Activated CD4-positive, alpha-beta memory T cell treated with anti-CD3 and anti-CD28 coated beads for 36 hours (primary cell): ENCODE data around the gene POLR1A. TPM values are rescaled to one million over a fixed set of nuclear protein-coding genes. Genes with fewer than 3 reads are reported as not detected.

Experiments
- CTCF ChIA-PET: fragments of 350-600 bp; sonication (Branson Sonifier 250); formaldehyde crosslinking; loops from one replicate; lab custom pipeline; 2021; ENCODE audit warnings: antibody characterized with exemption, inconsistent platforms; lab: Charles Lee
- POLR2A ChIA-PET: fragments of 350-600 bp; sonication (Branson Sonifier 250); formaldehyde crosslinking; loops from one replicate; lab custom pipeline; 2021; ENCODE audit warnings: antibody characterized with exemption; lab: Charles Lee
- DNase-seq: peaks from one replicate; pipeline ENCODE4 v3.0.0-alpha.2; 2020
- H3K27ac Mint-ChIP-seq: one replicate; pipeline ENCODE4 v1.8.0; 2021; ENCODE audit warnings: mixed read lengths
- H3K27me3 Mint-ChIP-seq: one replicate; pipeline ENCODE4 v1.8.0; 2021; ENCODE audit warnings: mixed read lengths
- H3K36me3 Mint-ChIP-seq: one replicate; pipeline ENCODE4 v1.8.0; 2021; ENCODE audit warnings: mixed read lengths
- H3K4me1 Mint-ChIP-seq: one replicate; pipeline ENCODE4 v1.8.0; 2021; ENCODE audit warnings: low read depth, mixed read lengths
- H3K4me3 Mint-ChIP-seq: one replicate; pipeline ENCODE4 v1.8.0; 2021; ENCODE audit warnings: mild to moderate bottlenecking, mixed read lengths
- H3K9me3 Mint-ChIP-seq: one replicate; pipeline ENCODE4 v1.8.0; 2021; ENCODE audit warnings: mixed read lengths
- intact Hi-C: fragments of 100-400 bp; cut with micrococcal nuclease; formaldehyde crosslinking; loops from one replicate; pipeline ENCODE4 v1.15.1; 2023
- total RNA-seq, 2 experiments: library from RNA; stranded (reverse); gene quantifications; one replicate each; pipeline ENCODE4 v1.2.3, GENCODE V29; 2021

Gene POLR1A
- total RNA-seq, 2 experiments from 2014 or later: 27.2 to 33.8 TPM

DNA sequence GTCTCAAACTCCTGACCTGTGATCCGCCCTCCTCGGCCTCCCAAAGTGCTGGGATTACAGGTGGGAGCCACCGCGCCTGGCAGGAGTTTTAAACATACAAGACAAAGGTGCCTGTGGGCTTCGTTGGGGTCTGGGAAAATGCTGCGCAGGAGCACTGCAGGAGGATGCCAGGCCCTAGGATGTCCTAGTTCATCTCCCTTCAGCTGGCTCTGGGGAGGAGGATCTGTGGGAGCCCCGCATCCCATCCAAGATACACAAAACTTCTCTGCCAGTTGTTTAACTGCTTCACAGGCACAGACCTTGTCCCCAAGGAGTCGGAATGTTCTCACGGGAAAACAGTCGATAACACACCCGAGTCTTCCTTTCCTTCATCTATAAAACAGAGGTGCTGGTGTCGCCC lies 89.1 kb downstream of the POLR1A start:
- CTCF ChIA-PET: interaction anchor here (1.3 kb wide), 1 partner anchor 19 kb away, joined by 3 read pairs; no protein-coding TSS in a partner anchor
- no peaks in the 10 kb centered on the region for H3K27me3 Mint-ChIP-seq
- H3K4me3 Mint-ChIP-seq: no peak overlapping the region
- peaks cover 14% of the 10 kb centered on the region for H3K9me3 Mint-ChIP-seq
- peak overlapping the region; percentile 46 for H3K27ac Mint-ChIP-seq
- intact Hi-C loops: no loop called here
- peaks cover 3% of the 10 kb centered on the region for H3K36me3 Mint-ChIP-seq
- H3K4me1 Mint-ChIP-seq: peaks cover 9% of the 10 kb centered on the region
- no peak for DNase-seq
- POLR2A ChIA-PET: no interaction called here

DNA sequence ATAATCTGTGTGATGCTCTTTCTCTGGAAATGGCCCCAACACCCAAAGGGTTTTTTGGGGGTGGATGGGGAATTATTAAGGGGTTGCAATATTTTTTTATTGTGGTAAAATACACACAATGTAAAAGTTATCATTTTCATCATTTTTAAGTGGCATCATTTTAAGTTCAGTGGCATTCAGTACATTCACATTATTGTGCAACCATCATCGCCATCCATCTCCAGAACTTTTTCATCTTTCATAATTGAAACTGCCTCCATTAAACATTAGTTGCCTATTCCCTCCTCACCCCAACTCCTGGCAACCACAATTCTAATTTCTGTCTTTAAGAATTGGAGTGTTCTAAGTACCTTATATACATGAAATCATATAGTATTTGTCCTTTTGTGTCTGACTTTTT lies 90.0 kb downstream of the POLR1A start:
- Mint-ChIP-seq H3K27me3 (no peaks in the 10 kb centered on the region), H3K4me3 (no peak overlapping the region), H3K36me3 (peaks cover 3% of the 10 kb centered on the region), H3K4me1 (peaks cover 9% of the 10 kb centered on the region), H3K27ac (no peak overlapping the region), H3K9me3 (peaks cover 14% of the 10 kb centered on the region)
- POLR2A ChIA-PET: no interaction called here
- intact Hi-C loops: no loop called here
- DNase-seq: no peak
- CTCF ChIA-PET: interaction anchor here (0.8 to 1.9 kb wide), 2 partner anchors 21 to 188 kb away, joined by 3 to 8 read pairs; no protein-coding TSS in a partner anchor

DNA sequence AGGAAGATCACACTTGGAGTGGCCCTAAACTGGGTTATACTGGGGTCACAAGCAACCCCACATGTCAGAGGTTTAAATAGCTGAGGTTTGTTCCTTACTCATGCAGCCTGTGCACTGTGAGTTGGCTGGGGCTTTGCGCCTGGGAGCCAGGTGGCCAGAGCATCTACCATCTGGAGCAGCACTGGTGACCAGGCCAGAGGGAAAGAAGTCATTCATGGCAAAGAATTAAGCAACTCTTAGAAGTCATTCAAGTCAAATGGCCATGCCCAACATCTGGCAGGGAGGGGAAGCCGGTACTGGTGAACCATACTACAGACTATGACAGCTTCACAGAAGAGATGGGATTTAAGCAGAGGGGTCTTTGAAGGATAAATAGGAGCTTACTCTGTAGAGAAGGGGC lies 90.7 kb downstream of the POLR1A start:
- no peak for DNase-seq
- peaks cover 14% of the 10 kb centered on the region for H3K9me3 Mint-ChIP-seq
- H3K4me1 Mint-ChIP-seq: peaks cover 9% of the 10 kb centered on the region
- CTCF ChIA-PET: interaction anchor here (0.6 to 1.9 kb wide), 5 partner anchors 21 to 286 kb away, joined by 3 to 8 read pairs (median 3); no protein-coding TSS in a partner anchor
- no peak overlapping the region for H3K27ac Mint-ChIP-seq
- H3K4me3 Mint-ChIP-seq: no peak overlapping the region
- H3K27me3 Mint-ChIP-seq: no peaks in the 10 kb centered on the region
- POLR2A ChIA-PET: no interaction called here
- intact Hi-C loops: no loop called here
- H3K36me3 Mint-ChIP-seq: peaks cover 3% of the 10 kb centered on the region

DNA sequence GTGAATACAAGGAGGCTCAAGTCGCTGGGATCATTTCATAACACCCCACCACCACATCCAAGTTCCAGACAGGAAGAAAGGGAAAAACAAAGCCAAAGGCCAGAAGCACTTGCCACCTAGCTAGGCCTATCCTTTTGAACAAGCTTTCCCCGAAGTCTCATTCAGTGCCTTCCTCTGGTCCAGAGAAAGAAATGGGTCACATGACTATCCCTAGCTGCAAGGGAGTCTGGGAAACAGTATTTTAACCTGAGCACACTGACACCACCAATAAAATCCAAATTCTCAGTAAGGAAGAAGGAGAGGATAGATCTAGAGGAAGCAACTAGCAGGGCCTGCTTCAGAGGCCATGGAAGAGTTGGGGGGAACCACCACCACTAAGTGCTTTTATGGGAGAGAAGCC lies 91.2 kb downstream of the POLR1A start:
- POLR2A ChIA-PET: no interaction called here
- Mint-ChIP-seq H3K4me1 (peaks cover 9% of the 10 kb centered on the region), H3K27me3 (no peaks in the 10 kb centered on the region)

DNA sequence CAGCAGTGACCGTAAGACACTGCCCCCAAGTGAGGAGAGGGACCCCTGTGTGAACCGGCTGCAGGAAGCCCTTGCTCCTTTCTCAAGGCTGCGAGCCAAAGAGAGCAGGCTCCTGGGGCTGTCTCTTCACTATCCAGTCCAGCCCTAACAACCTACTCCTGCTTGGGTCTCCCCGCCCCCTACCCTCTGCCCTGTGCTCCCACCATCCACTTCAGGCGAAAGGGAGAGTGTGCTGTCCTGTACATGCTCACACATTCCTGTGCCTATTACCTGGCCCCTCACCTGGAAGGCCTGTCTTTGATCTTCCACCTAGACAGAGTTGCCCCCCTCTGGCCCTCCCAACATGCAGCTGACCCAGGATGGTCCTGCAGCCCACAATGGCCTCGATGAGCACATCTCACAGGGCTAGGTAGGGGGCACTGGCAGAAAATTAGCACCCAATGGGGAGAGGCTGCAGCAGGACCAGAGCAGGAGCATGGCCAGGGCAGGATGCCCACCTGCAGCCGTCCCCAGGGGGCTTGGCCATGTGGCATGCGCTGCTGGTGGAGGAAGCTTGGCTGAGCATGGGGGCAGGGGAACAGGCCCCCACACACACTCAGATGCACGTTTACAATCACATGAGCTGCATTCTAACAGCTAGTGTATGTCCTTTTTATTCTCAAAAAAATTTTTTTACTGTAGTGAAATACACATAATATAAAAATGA lies 93.5 kb downstream of the POLR1A start:
- CTCF ChIA-PET: interaction anchor here (1.4 to 1.6 kb wide), 2 partner anchors 184 to 198 kb away, joined by 3 to 4 read pairs; no protein-coding TSS in a partner anchor
- no peak for DNase-seq
- H3K36me3 Mint-ChIP-seq: peaks cover 3% of the 10 kb centered on the region
- POLR2A ChIA-PET: no interaction called here
- H3K27me3 Mint-ChIP-seq: no peaks in the 10 kb centered on the region
- peaks cover 14% of the 10 kb centered on the region for H3K9me3 Mint-ChIP-seq
- intact Hi-C loops: no loop called here
- no peak overlapping the region for H3K27ac Mint-ChIP-seq
- no peak overlapping the region for H3K4me3 Mint-ChIP-seq
- H3K4me1 Mint-ChIP-seq: peaks cover 7% of the 10 kb centered on the region

More for the DNA sequence above, 91.2 kb downstream of the POLR1A start:
- CTCF ChIA-PET: interaction anchor here (0.6 to 1.9 kb wide), 5 partner anchors 21 to 286 kb away, joined by 3 to 8 read pairs (median 3); partner anchors contain the start of gene ST3GAL5
- Mint-ChIP-seq H3K4me3 (no peak overlapping the region), H3K27ac (no peak overlapping the region), H3K36me3 (peaks cover 3% of the 10 kb centered on the region), H3K9me3 (peaks cover 14% of the 10 kb centered on the region)
- no peak for DNase-seq
- intact Hi-C loops: no loop called here

DNA sequence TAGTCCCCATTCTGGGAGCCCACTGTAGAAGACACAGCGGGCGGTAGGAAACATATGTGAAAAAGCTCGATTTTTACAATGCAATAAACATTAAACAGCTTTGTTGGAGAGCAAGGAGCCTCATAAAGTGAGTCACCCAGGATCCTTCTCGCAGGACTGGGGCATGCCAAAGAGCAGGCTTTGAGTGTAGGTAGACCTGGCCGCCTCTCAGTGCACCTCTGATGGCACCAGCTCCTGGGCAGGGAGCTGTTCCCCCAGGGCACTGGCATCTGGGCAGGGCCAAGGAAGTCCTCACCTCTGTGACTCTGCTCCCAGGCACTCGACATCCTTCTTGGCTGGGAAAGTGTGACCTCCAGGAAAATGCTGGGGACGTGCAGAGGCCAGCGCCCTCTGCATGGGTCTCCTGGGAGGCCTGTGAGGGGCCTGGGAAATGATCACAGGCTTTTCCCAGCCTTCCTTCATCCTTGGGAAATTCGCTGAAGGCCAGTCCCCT lies 94.2 kb downstream of the POLR1A start:
- no peak for DNase-seq
- peaks cover 18% of the 10 kb centered on the region for H3K9me3 Mint-ChIP-seq
- POLR2A ChIA-PET: no interaction called here
- no peak overlapping the region for H3K4me3 Mint-ChIP-seq
- peaks cover 3% of the 10 kb centered on the region for H3K36me3 Mint-ChIP-seq
- no peak overlapping the region for H3K27ac Mint-ChIP-seq
- H3K4me1 Mint-ChIP-seq: peaks cover under 1% of the 10 kb centered on the region
- CTCF ChIA-PET: interaction anchor here (1.4 to 1.6 kb wide), 2 partner anchors 183 to 198 kb away, joined by 3 to 4 read pairs; no protein-coding TSS in a partner anchor
- intact Hi-C loops: no loop called here
- no peaks in the 10 kb centered on the region for H3K27me3 Mint-ChIP-seq

DNA sequence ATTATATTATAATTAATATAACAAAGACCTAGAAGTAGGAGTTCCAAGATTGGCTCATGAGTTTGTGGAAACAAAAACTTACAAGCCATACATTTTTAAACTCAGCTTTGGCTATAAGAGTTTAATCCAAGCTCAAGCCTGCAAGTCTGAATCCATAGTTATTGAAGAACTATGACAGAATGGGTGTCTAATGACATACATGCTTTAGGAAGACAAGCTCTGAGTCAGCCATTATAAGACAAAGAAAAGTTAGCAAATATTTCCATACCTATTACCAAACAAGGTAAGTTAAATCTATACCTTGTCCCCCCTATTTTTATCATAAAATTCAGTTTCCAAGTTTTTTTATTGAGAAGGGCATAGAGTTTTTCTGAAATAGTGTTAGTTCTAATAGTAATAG lies 95.6 kb downstream of the POLR1A start:
- Mint-ChIP-seq H3K36me3 (peaks cover 11% of the 10 kb centered on the region), H3K4me3 (no peak overlapping the region), H3K4me1 (no peaks in the 10 kb centered on the region), H3K27me3 (no peaks in the 10 kb centered on the region), H3K9me3 (peaks cover 24% of the 10 kb centered on the region), H3K27ac (no peak overlapping the region)
- no peak for DNase-seq
- intact Hi-C loops: no loop called here
- ChIA-PET CTCF (interaction anchor here (0.7 to 1.4 kb wide), 2 partner anchors 167 to 183 kb away, joined by 3 read pairs; no protein-coding TSS in a partner anchor), POLR2A (no interaction called here)

DNA sequence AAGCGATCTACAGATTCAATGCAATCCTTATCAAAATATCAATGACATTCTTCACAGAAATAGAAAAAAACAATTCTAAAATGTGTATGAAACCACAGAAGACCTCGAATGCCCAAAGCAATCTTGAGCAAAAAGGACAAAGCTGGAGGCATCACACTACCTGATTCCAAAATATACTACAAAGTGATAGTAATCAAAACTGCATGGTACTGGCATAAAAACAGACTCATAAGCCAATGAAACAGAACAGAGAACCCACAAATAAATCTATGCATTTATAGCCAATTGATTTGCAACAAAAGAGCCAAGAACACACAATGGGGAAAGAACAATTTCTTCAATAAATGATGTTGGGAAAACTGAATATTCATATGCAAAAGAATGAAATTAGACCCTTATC lies 99.2 kb downstream of the POLR1A start:
- intact Hi-C loops: no loop called here
- peaks cover 10% of the 10 kb centered on the region for H3K9me3 Mint-ChIP-seq
- no peak overlapping the region for H3K27ac Mint-ChIP-seq
- H3K36me3 Mint-ChIP-seq: peaks cover 8% of the 10 kb centered on the region
- DNase-seq: no peak
- no peaks in the 10 kb centered on the region for H3K27me3 Mint-ChIP-seq
- H3K4me1 Mint-ChIP-seq: no peaks in the 10 kb centered on the region
- H3K4me3 Mint-ChIP-seq: no peak overlapping the region
- ChIA-PET CTCF (interaction anchor here (0.7 kb wide), 1 partner anchor 256 kb away, joined by 3 read pairs; no protein-coding TSS in a partner anchor), POLR2A (no interaction called here)

DNA sequence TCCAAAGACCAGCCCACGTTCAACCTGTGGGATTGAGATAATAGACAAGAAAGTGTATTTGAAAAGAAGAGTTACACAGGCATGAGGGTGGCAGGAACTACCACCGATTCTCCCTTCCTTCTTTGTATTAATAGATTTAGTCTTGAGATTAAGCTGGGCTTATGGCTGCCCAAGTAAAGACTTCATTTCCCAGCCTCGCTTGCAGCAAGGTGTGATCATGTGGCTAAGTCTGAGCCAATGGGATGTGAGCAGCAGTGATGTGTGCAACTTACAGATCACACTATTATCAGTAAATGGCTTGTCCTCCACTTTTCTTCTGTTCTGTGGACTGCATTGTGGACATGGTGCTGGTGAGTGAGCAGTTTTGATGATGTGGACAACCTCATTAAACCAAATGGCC lies 101.7 kb downstream of the POLR1A start:
- H3K4me1 Mint-ChIP-seq: peaks cover 18% of the 10 kb centered on the region
- intact Hi-C loops: no loop called here
- ChIA-PET POLR2A (no interaction called here), CTCF (no interaction called here)
- peaks cover 13% of the 10 kb centered on the region for H3K9me3 Mint-ChIP-seq
- H3K4me3 Mint-ChIP-seq: no peak overlapping the region
- H3K27ac Mint-ChIP-seq: no peak overlapping the region
- no peak for DNase-seq
- peaks cover 2% of the 10 kb centered on the region for H3K27me3 Mint-ChIP-seq
- peaks cover 8% of the 10 kb centered on the region for H3K36me3 Mint-ChIP-seq

DNA sequence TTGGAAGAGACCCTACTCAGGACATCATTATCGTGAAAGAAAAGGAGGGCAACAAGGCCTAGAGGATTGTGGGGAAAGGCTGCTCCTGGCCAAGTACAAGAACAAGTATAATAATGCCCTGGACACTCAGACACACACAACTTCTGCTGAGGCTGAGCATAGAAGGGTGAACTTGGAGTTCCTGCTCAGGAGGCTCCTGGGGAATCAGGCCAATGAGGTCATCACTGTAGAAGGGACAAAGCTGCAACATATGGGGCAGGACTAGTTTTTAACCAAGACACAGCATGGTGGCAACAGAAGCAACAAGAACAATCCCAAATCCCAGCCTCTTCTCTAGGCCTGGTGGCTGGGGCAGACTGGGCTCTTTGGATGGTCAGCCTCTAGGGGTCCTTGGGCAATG lies 102.6 kb downstream of the POLR1A start:
- POLR2A ChIA-PET: no interaction called here
- Mint-ChIP-seq H3K9me3 (peaks cover 13% of the 10 kb centered on the region), H3K4me3 (no peak overlapping the region), H3K4me1 (peaks cover 25% of the 10 kb centered on the region), H3K27ac (no peak overlapping the region), H3K36me3 (peaks cover 8% of the 10 kb centered on the region), H3K27me3 (peaks cover 2% of the 10 kb centered on the region)
- intact Hi-C loops: no loop called here
- DNase-seq: no peak
- CTCF ChIA-PET: no interaction called here

DNA sequence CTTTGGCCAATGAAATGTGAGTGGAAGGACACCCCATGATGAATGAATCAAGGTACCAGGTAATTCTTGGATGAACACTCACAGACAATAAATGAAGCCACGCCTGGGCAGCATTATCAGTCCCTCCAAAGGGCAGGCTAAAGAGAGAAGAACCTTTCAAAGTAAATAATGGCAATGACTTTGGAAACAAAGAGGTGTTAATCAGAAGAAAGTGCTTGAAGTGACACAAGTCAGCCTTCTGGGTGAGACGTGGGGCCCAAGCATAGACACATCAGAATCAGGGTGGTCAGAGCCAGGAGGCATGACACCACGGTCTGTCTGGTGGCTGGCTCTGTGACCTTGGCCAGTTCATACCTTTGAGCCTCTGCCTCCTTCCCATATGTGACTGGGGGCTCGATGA lies 103.3 kb downstream of the POLR1A start:
- Mint-ChIP-seq H3K9me3 (peaks cover 13% of the 10 kb centered on the region), H3K4me1 (peaks cover 26% of the 10 kb centered on the region), H3K4me3 (no peak overlapping the region), H3K27me3 (peaks cover 2% of the 10 kb centered on the region), H3K27ac (no peak overlapping the region), H3K36me3 (peaks cover 8% of the 10 kb centered on the region)
- ChIA-PET POLR2A (no interaction called here), CTCF (no interaction called here)
- DNase-seq: no peak
- intact Hi-C loops: no loop called here

DNA sequence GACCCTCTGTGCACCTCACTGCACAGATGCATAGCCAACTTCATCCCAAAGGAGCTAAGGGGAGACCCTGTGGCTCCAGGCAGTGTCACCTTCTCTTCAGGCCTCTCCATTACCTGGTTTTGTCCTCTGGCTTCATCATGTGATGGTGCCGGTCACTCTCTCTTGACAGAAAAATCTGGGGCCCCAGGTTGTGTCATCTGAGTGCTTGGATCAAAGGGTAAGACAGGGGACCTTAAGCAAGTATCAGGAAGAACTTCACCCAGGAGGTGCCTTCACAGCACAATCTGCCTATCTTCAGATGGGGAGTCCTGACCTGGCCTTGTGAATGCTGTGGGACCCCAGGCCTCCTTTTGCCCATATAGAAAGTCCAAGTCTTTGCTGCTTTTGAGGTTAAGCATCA lies 104.4 kb downstream of the POLR1A start:
- Mint-ChIP-seq H3K27ac (no peak overlapping the region), H3K27me3 (peaks cover 2% of the 10 kb centered on the region), H3K4me3 (no peak overlapping the region), H3K4me1 (peaks cover 26% of the 10 kb centered on the region), H3K36me3 (peaks cover 6% of the 10 kb centered on the region), H3K9me3 (peaks cover 7% of the 10 kb centered on the region)
- intact Hi-C loops: no loop called here
- ChIA-PET POLR2A (no interaction called here), CTCF (no interaction called here)
- no peak for DNase-seq
